AG10803 (cell line): ENCODE data around the gene NDRG3.
"Not testable (repeated sequence)": the region's sequence is repeated elsewhere in the genome, so short reads cannot be mapped to it uniquely, and the experiment has no call there.

ENCODE experiments used
- DNase-seq: peaks from one replicate; pipeline ENCODE4 v3.0.0; 2010; ENCODE audit warnings: low read depth
- H3K4me3 ChIP-seq: 2 replicates; pipeline ENCODE4 v1.5.1; 2011; ENCODE audit warnings: mild to moderate bottlenecking, low read length, control low read depth
- TF ChIP-seq, protein P1 (sequence below): conservative IDR thresholded peaks from 2 replicates; pipeline ENCODE4 v1.5.1; 2011; ENCODE audit warnings: mild to moderate bottlenecking, low read length, control low read depth, inconsistent platforms

The NDRG3 gene

GRCh38 chr20:36703530-36703929 is 42.4 kb downstream of the NDRG3 start:
- TF ChIP-seq, protein P1, sequence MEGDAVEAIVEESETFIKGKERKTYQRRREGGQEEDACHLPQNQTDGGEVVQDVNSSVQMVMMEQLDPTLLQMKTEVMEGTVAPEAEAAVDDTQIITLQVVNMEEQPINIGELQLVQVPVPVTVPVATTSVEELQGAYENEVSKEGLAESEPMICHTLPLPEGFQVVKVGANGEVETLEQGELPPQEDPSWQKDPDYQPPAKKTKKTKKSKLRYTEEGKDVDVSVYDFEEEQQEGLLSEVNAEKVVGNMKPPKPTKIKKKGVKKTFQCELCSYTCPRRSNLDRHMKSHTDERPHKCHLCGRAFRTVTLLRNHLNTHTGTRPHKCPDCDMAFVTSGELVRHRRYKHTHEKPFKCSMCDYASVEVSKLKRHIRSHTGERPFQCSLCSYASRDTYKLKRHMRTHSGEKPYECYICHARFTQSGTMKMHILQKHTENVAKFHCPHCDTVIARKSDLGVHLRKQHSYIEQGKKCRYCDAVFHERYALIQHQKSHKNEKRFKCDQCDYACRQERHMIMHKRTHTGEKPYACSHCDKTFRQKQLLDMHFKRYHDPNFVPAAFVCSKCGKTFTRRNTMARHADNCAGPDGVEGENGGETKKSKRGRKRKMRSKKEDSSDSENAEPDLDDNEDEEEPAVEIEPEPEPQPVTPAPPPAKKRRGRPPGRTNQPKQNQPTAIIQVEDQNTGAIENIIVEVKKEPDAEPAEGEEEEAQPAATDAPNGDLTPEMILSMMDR = no peak
- H3K4me3 ChIP-seq = no peak overlapping the region
- DNase-seq = no peak

DNA sequence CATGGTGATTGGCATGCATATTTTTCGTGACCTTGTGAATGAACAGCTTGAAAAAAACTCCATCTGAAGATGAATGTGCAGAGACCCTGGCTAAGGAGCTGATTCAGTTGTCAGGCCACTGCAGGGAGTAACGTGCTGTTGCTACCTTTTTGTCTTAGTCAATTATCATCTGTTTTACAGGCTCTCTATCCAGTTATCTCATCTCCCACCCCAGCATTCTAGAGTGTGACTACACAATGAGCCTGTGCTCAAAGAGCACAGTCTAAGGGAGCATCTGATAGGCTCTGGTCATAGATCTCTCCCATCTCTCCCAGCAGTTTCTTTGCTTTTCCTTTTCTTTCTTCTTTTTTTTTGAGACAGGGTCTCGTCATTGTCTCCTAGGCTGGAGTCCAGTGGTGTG is 45.5 kb downstream of the NDRG3 start:
- TF ChIP-seq, protein P1 = no peak
- no peak overlapping the region for H3K4me3 ChIP-seq
- no peak for DNase-seq

GRCh38 chr20:36695467-36695866 is 50.4 kb downstream of the NDRG3 start:
- not testable (repeated sequence) for DNase-seq, H3K4me3 ChIP-seq

- H3K4me3 ChIP-seq = no peak overlapping the region
- TF ChIP-seq, protein P1 = no peak
- no peak for DNase-seq
Measured at GRCh38 chr20:36688630-36689029, 57.3 kb downstream of the NDRG3 start.

- TF ChIP-seq, protein P1 = no peak
- DNase-seq = no peak
- H3K4me3 ChIP-seq = no peak overlapping the region
Measured at GRCh38 chr20:36687850-36688249, 58.0 kb downstream of the NDRG3 start.

- no peak overlapping the region for H3K4me3 ChIP-seq
- TF ChIP-seq, protein P1 = no peak
- DNase-seq = no peak
Measured at GRCh38 chr20:36686944-36687343, 58.9 kb downstream of the NDRG3 start.

GRCh38 chr20:36686504-36686903 is 59.4 kb downstream of the NDRG3 start:
- TF ChIP-seq, protein P1 = no peak
- DNase-seq = no peak
- no peak overlapping the region for H3K4me3 ChIP-seq

DNA sequence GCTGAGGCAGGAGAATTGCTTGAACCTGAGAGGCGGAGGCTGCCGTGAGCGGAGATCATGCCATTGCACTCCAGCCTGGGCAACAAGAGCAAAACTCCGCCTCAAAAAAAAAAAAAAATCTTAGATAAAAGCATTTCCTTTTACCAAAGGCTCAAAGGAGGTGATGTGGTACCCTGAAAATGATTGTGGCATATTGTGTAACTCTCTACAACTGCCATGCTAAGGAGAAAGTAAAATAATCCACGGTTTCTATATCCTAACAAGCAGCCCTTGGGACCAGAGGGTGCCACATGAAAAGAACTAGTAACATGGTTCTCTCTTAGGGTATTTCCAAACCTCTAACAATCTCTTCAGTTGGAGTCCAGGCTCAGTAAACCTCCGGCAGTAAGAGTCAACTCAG is 61.1 kb downstream of the NDRG3 start:
- no peak overlapping the region for H3K4me3 ChIP-seq
- DNase-seq = no peak
- TF ChIP-seq, protein P1 = no peak
